22Rv1 (cell line): ENCODE results near the gene MLLT10.

Experiments
- ZFX ChIP-seq: fragments of 450-650 bp; IDR thresholded peaks from 2 replicates; pipeline ENCODE4 v1.6.1; 2017; ENCODE audit warnings: antibody characterized with exemption, borderline replicate concordance
- TF ChIP-seq, protein P1 (sequence below): fragments of 450-650 bp; IDR thresholded peaks from 2 replicates; pipeline ENCODE4 v1.5.1; 2017; ENCODE audit warnings: mild to moderate bottlenecking

DNA sequence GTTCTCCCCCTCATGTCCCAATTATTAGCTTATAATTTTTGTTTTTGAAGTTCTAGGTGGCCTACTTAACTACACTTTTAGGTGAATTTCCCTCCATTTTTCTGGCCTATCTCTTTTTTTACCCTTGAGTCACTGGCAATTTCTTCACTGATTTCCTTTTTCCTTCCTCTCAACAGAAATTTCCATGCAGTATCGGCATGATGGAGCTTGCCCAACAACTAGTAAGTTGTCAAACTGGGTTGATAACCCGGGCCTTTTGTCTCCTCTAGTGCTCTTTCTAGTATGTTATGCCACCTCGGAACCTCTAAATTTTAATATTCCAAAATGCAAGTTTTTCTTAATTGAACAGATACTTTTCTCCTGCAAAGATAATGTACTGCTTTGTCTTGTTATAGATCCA is 147.1 kb downstream of the MLLT10 start:
- TF ChIP-seq, protein P1, sequence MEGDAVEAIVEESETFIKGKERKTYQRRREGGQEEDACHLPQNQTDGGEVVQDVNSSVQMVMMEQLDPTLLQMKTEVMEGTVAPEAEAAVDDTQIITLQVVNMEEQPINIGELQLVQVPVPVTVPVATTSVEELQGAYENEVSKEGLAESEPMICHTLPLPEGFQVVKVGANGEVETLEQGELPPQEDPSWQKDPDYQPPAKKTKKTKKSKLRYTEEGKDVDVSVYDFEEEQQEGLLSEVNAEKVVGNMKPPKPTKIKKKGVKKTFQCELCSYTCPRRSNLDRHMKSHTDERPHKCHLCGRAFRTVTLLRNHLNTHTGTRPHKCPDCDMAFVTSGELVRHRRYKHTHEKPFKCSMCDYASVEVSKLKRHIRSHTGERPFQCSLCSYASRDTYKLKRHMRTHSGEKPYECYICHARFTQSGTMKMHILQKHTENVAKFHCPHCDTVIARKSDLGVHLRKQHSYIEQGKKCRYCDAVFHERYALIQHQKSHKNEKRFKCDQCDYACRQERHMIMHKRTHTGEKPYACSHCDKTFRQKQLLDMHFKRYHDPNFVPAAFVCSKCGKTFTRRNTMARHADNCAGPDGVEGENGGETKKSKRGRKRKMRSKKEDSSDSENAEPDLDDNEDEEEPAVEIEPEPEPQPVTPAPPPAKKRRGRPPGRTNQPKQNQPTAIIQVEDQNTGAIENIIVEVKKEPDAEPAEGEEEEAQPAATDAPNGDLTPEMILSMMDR = no peak
- no peak for TF ChIP-seq ZFX
